ENCODE data around the gene SLC35A5. TPM values are rescaled to one million over a fixed set of nuclear protein-coding genes. Genes with fewer than 3 reads are reported as not detected.
A peak's percentile ranks its signal among the peaks of the same experiment; 100 is the strongest.

SLC35A5 gene
- total RNA-seq, 2 donors from 2014 or later = 16.4 to 16.5 TPM

DNA sequence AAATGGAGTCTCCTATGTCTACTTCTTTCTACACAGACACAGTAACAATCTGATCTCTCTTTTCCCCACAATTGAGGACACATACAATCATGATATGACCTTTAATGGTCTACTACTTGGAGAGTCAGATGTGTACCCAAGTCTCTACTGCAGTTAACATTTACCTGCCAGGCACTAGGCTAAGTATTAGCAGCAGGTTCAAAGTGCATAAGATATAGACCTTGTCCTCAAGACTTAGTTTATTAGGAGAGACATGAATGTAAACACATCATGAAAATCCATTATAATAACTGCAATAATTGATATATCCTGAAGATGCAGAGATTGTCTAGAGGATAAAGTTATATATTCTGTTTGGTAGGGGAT, 3.1 kb downstream of the SLC35A5 start:
- Histone ChIP-seq H3K27ac (no peak overlapping the region), H3K4me3 (no peak overlapping the region), H3K9me3 (no peaks in the 10 kb centered on the region), H3K36me3 (peaks cover 10% of the 10 kb centered on the region), H3K4me1 (peaks cover 0 to 17% of the 10 kb centered on the region in 2 donors), H3K27me3 (no peaks in the 10 kb centered on the region)
- no peak for DNase-seq (ENCODE audit: low spot score)
- no peak for TF ChIP-seq CTCF (IDR thresholded peaks at IDR 0.05)

DNA sequence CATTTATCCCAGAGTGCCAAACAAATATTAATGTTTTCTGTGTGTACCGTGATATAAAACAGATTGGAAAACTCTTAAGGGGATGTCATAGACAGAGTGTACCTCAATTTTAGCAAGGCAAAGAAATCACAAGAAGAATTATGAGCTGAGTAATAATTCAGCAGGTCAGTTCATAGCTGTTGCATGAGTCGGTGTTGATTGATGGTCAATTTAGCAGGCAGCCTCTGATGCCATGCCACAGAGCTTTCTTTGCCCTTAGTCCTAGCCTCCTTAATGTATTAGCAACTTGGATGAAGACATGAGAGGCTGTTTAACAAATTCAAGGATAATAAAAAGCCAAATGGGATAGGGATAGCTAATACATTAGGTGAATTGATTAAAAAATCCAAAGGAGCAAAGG, 6.8 kb downstream of the SLC35A5 start:
- no peaks in the 10 kb centered on the region for H3K4me1 ChIP-seq
- TF ChIP-seq CTCF (IDR thresholded peaks at IDR 0.05) = no peak
- no peak overlapping the region for H3K4me3 ChIP-seq
- H3K36me3 ChIP-seq = peaks cover 23% of the 10 kb centered on the region
- no peak for DNase-seq (ENCODE audit: low spot score)
- H3K27ac ChIP-seq = no peak overlapping the region
- no peaks in the 10 kb centered on the region for H3K9me3 ChIP-seq
- H3K27me3 ChIP-seq = no peaks in the 10 kb centered on the region

- H3K4me1 ChIP-seq = no peaks in the 10 kb centered on the region
- H3K27ac ChIP-seq = no peak overlapping the region
- DNase-seq (ENCODE audit: low spot score) = no peak
- TF ChIP-seq CTCF (IDR thresholded peaks at IDR 0.05) = no peak
- H3K9me3 ChIP-seq = no peaks in the 10 kb centered on the region
- no peaks in the 10 kb centered on the region for H3K27me3 ChIP-seq
- H3K36me3 ChIP-seq = peaks cover 23% of the 10 kb centered on the region
- no peak overlapping the region for H3K4me3 ChIP-seq
These were observed 7.4 kb downstream of the SLC35A5 start for GRCh38 chr3:112569265-112569664.

GRCh38 chr3:112572701-112573100, 10.9 kb downstream of the SLC35A5 start:
- Histone ChIP-seq H3K4me3 (no peak overlapping the region), H3K27me3 (no peaks in the 10 kb centered on the region), H3K36me3 (peaks cover 23% of the 10 kb centered on the region), H3K9me3 (no peaks in the 10 kb centered on the region), H3K27ac (no peak overlapping the region), H3K4me1 (no peaks in the 10 kb centered on the region)
- no peak for DNase-seq (ENCODE audit: low spot score)
- no peak for TF ChIP-seq CTCF (IDR thresholded peaks at IDR 0.05)

- no peaks in the 10 kb centered on the region for H3K9me3 ChIP-seq
- DNase-seq (ENCODE audit: low spot score) = no peak
- H3K4me3 ChIP-seq = no peak overlapping the region
- no peaks in the 10 kb centered on the region for H3K27me3 ChIP-seq
- peaks cover 0 to 12% of the 10 kb centered on the region in 2 donors for H3K4me1 ChIP-seq
- TF ChIP-seq CTCF (IDR thresholded peaks at IDR 0.05) = no peak
- peaks cover 12% of the 10 kb centered on the region for H3K36me3 ChIP-seq
- H3K27ac ChIP-seq = no peak overlapping the region
These were observed 17.4 kb downstream of the SLC35A5 start for GRCh38 chr3:112579232-112579631.

DNA sequence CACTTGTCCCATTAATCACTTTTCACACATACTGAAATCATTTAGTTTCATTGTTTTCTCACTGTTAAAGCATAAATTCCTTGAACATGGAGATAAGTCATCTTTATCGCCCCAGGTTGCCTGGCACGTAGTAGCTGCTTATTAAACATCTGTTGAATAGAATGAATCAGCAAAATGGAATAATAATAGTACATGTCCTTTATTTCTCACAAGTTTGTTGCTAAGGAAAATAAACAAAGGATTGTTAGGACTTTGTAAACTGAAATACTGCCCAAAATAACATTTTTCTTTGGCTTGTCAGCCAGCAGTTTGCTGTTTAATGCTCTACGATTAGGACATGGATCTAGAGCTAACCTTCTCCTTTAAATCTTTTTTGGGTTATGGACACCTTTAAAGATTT, 17.9 kb downstream of the SLC35A5 start:
- no peaks in the 10 kb centered on the region for H3K9me3 ChIP-seq
- H3K36me3 ChIP-seq = peaks cover 17% of the 10 kb centered on the region
- H3K27ac ChIP-seq = peak overlapping the region in 1 of 2 donors; percentile 1
- TF ChIP-seq CTCF (IDR thresholded peaks at IDR 0.05) = no peak
- DNase-seq (ENCODE audit: low spot score) = no peak
- H3K27me3 ChIP-seq = no peaks in the 10 kb centered on the region
- H3K4me3 ChIP-seq = no peak overlapping the region
- peaks cover 0 to 12% of the 10 kb centered on the region in 2 donors for H3K4me1 ChIP-seq
